Parathyroid adenoma (tissue), 2 donors: Measurements from ENCODE around the gene FYN.

Experiments
- H2AFZ ChIP-seq: fragments of 300-600 bp; sonication (generic); one replicate; pipeline ENCODE4 v1.7.0; 2017; ENCODE audit warnings: antibody characterized with exemption, mild to moderate bottlenecking
- H3K27ac ChIP-seq: fragments of 300-600 bp; sonication (generic); one replicate; pipeline ENCODE4 v1.7.0; 2017
- H3K27me3 ChIP-seq: fragments of 300-600 bp; sonication (generic); one replicate; pipeline ENCODE4 v1.7.0; 2017; ENCODE audit warnings: low read length; ENCODE audit not compliant: control insufficient read depth, insufficient read depth
- H3K36me3 ChIP-seq: fragments of 300-600 bp; sonication (generic); one replicate; pipeline ENCODE4 v1.7.0; 2017; ENCODE audit warnings: low read length; ENCODE audit not compliant: control insufficient read depth, insufficient read depth
- H3K4me1 ChIP-seq: fragments of 300-600 bp; sonication (generic); one replicate; pipeline ENCODE4 v1.7.0; 2017; ENCODE audit warnings: control low read depth
- H3K4me2 ChIP-seq: fragments of 300-600 bp; sonication (generic); one replicate; pipeline ENCODE4 v1.7.0; 2017; ENCODE audit warnings: low read length
- H3K4me3 ChIP-seq: fragments of 300-600 bp; sonication (generic); one replicate; pipeline ENCODE4 v1.7.0; 2017; ENCODE audit warnings: low read depth, low read length
- H3K79me2 ChIP-seq: fragments of 300-600 bp; sonication (generic); one replicate; pipeline ENCODE4 v1.7.0; 2017; ENCODE audit warnings: control low read depth
- H3K9ac ChIP-seq: fragments of 300-600 bp; sonication (generic); one replicate; pipeline ENCODE4 v1.7.0; 2017; ENCODE audit warnings: mild to moderate bottlenecking
- H3K9me3 ChIP-seq: fragments of 300-600 bp; sonication (generic); one replicate; pipeline ENCODE4 v1.7.0; 2017; ENCODE audit warnings: low read length; ENCODE audit not compliant: control insufficient read depth
- TF ChIP-seq, protein P1 (sequence below): fragments of 300-600 bp; sonication (generic); IDR thresholded peaks from one replicate; pipeline ENCODE4 v1.7.0; 2017; ENCODE audit warnings: antibody characterized with exemption, mild to moderate bottlenecking
- donor health status: primary hyperparathyroidism.

Gene FYN

DNA sequence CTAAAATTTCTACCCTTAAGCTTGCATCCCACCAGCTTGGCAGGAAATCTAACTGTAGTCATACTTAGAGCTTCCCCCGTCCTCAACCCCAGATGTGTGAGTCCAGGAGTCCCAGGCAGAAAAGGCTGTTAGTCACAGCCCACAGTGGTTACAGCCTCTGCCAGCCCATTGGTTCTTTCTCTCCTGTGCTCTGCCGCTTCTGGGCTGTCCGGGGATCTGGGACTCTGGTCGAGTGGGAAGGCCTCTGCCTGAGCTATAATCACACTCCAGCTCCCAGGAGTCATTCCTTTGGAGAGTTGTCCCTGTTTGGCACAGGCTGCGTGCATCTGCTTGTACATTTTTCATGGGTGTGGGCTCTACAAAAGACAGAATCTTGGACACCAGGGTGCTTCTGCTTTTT is 45.6 kb upstream of the FYN start:
- Histone ChIP-seq H3K27me3 (no peaks in the 10 kb centered on the region), H3K27ac (no peak overlapping the region), H3K4me1 (no peaks in the 10 kb centered on the region), H3K9me3 (no peaks in the 10 kb centered on the region), H3K36me3 (no peaks in the 10 kb centered on the region), H2AFZ (no peak overlapping the region), H3K4me3 (no peak overlapping the region), H3K9ac (no peak overlapping the region), H3K79me2 (no peaks in the 10 kb centered on the region), H3K4me2 (no peak overlapping the region)
- TF ChIP-seq, protein P1, sequence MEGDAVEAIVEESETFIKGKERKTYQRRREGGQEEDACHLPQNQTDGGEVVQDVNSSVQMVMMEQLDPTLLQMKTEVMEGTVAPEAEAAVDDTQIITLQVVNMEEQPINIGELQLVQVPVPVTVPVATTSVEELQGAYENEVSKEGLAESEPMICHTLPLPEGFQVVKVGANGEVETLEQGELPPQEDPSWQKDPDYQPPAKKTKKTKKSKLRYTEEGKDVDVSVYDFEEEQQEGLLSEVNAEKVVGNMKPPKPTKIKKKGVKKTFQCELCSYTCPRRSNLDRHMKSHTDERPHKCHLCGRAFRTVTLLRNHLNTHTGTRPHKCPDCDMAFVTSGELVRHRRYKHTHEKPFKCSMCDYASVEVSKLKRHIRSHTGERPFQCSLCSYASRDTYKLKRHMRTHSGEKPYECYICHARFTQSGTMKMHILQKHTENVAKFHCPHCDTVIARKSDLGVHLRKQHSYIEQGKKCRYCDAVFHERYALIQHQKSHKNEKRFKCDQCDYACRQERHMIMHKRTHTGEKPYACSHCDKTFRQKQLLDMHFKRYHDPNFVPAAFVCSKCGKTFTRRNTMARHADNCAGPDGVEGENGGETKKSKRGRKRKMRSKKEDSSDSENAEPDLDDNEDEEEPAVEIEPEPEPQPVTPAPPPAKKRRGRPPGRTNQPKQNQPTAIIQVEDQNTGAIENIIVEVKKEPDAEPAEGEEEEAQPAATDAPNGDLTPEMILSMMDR, result no peak

DNA sequence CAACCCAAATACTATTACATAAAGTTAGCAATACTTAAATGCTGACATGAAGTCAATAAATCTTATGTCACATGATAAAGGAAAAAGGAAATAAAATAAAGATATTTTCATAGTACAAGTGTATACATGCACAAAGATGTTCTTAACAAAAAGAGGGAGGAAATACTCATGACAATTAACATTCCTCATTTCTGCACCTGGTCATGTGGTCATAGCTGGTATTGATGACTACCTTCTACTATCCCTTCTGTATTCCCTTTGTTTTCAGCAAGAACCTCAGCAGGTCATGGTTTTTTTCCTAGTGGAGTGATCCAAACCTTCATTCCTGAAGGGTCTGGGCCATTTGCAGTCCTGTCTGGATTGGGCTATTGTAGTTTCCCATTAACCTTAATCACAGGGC is 43.5 kb upstream of the FYN start:
- H3K27ac ChIP-seq, result no peak overlapping the region
- H3K4me1 ChIP-seq, result no peaks in the 10 kb centered on the region
- no peaks in the 10 kb centered on the region for H3K79me2 ChIP-seq
- no peak overlapping the region for H2AFZ ChIP-seq
- no peaks in the 10 kb centered on the region for H3K9me3 ChIP-seq
- no peak overlapping the region for H3K4me2 ChIP-seq
- no peak overlapping the region for H3K4me3 ChIP-seq
- TF ChIP-seq, protein P1, result no peak
- H3K9ac ChIP-seq, result no peak overlapping the region
- no peaks in the 10 kb centered on the region for H3K36me3 ChIP-seq
- no peaks in the 10 kb centered on the region for H3K27me3 ChIP-seq

- H3K4me3 ChIP-seq, result no peak overlapping the region
- H3K9me3 ChIP-seq, result no peaks in the 10 kb centered on the region
- no peaks in the 10 kb centered on the region for H3K36me3 ChIP-seq
- H3K4me1 ChIP-seq, result no peaks in the 10 kb centered on the region
- no peaks in the 10 kb centered on the region for H3K27me3 ChIP-seq
- TF ChIP-seq, protein P1, result no peak
- H3K79me2 ChIP-seq, result no peaks in the 10 kb centered on the region
- H2AFZ ChIP-seq, result no peak overlapping the region
- H3K4me2 ChIP-seq, result no peak overlapping the region
- no peak overlapping the region for H3K9ac ChIP-seq
- no peak overlapping the region for H3K27ac ChIP-seq
Observed at GRCh38 chr6:111914617-111915016, 41.4 kb upstream of the FYN start.

DNA sequence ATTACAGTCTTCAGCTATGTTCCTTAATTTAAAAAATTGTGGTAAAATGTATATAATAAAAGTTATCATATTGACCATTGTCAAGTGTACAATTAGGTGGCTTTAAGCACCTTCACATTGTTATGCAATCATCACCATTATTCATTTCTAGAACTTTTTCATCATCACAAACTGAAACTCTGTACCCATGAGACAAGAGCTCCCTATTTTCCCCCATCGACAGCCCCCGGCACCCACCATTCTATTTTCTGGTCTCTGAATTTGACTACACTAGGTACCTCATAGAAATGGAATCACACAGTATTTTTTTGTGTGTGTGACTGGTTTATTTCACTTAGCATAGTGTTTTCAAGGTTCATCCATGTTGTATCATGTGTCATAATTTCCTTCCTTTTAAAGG is 39.7 kb upstream of the FYN start:
- Histone ChIP-seq H2AFZ (no peak overlapping the region), H3K4me3 (no peak overlapping the region)
- TF ChIP-seq, protein P1, result no peak

DNA sequence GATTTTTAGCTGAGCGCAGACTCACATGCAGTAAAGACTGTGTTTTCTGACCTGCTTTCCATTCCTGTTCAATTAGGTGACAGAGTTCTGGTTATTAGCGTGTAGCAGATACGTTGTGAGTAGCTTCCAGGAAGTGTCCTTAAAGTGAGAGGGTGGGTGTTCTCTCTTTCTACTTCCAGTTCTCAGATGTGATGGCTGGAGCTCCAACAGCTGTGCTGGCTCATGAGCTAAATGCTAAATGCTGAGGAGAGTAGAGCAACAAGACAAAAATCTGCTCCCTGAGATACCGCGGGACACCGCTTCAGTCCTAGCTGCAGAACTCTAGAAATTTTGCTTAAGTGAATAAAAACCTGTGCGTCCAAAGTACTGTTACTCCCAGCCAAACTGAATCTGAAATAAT is 38.2 kb upstream of the FYN start:
- Histone ChIP-seq H3K4me1 (no peaks in the 10 kb centered on the region), H3K79me2 (no peaks in the 10 kb centered on the region), H2AFZ (no peak overlapping the region), H3K4me3 (no peak overlapping the region), H3K27ac (no peak overlapping the region), H3K9me3 (no peaks in the 10 kb centered on the region), H3K4me2 (no peak overlapping the region), H3K36me3 (no peaks in the 10 kb centered on the region), H3K27me3 (no peaks in the 10 kb centered on the region), H3K9ac (no peak overlapping the region)
- TF ChIP-seq, protein P1, result no peak

More for the DNA sequence above, 39.7 kb upstream of the FYN start:
- H3K27ac ChIP-seq, result no peak overlapping the region
- no peaks in the 10 kb centered on the region for H3K4me1 ChIP-seq
- H3K9me3 ChIP-seq, result no peaks in the 10 kb centered on the region
- H3K36me3 ChIP-seq, result no peaks in the 10 kb centered on the region
- H3K27me3 ChIP-seq, result no peaks in the 10 kb centered on the region
- no peak overlapping the region for H3K9ac ChIP-seq
- H3K79me2 ChIP-seq, result no peaks in the 10 kb centered on the region
- no peak overlapping the region for H3K4me2 ChIP-seq
